Ascending aorta (tissue), 2 donors: ENCODE results near the gene SP9. TPM values are rescaled to one million over a fixed set of nuclear protein-coding genes. Genes with fewer than 3 reads are reported as not detected.
A peak's percentile ranks its signal among the peaks of the same experiment; 100 is the strongest.

Experiments
- DNase-seq, 2 donors: peaks; one replicate each; pipeline ENCODE4 v3.0.0-alpha.2; 2019; ENCODE audit warnings: low spot score in 2 of 2
- H3K27ac ChIP-seq, 2 donors: fragments of 200-600 bp; sonication (generic); one replicate each; pipeline ENCODE4 v1.5.1; 2016 to 2017; ENCODE audit warnings: mild to moderate bottlenecking in 1 of 2
- H3K27me3 ChIP-seq: fragments of 200-600 bp; sonication (generic); one replicate; pipeline ENCODE4 v1.5.1; 2017
- H3K36me3 ChIP-seq, 2 donors: fragments of 200-600 bp; sonication (generic); one replicate each; pipeline ENCODE4 v1.5.1; 2016
- H3K4me1 ChIP-seq, 2 donors: fragments of 200-600 bp; sonication (generic); one replicate each; pipeline ENCODE4 v1.5.1; 2016 to 2017; ENCODE audit warnings: mild to moderate bottlenecking in 1 of 2
- H3K4me3 ChIP-seq, 2 donors: fragments of 200-600 bp; sonication (generic); one replicate each; pipeline ENCODE4 v1.5.1; 2016 to 2017; ENCODE audit warnings: mild to moderate bottlenecking in 1 of 2
- H3K9me3 ChIP-seq, 2 donors: fragments of 200-600 bp; sonication (generic); one replicate each; pipeline ENCODE4 v1.5.1; 2016
- CTCF ChIP-seq, 3 experiments: fragments of 200-600 bp in 2 of 3; fragments of 450-650 bp in 1 of 3; sonication (generic) in 2 of 3; IDR thresholded peaks; one replicate each; pipeline ENCODE4 v1.5.1; 2016 to 2019; ENCODE audit warnings: antibody characterized with exemption in 3 of 3, mild to moderate bottlenecking in 1 of 3, moderate library complexity in 1 of 3
- intact Hi-C: fragments of 100-400 bp; cut with DNase I; formaldehyde crosslinking; loops from one replicate; pipeline ENCODE4 v1.15.1; 2023
- total RNA-seq: library from RNA; depleted of rRNA; stranded (reverse); fragments of >200 nt; gene quantifications from one replicate; pipeline ENCODE4 v1.1.0, GENCODE V29; 2016

Gene SP9
- total RNA-seq, 1 donor from 2014 or later = not detected

GRCh38 chr2:174335254-174335987 is 667 bp downstream of the SP9 start:
- intact Hi-C loops = loop anchor here (10.0 kb wide), 1 partner anchor 1759 kb away; the partner anchor contains the start of genes HOXD12 and HOXD13
- Histone ChIP-seq H3K9me3 (no peaks in the 10 kb centered on the region), H3K27ac (no peak overlapping the region), H3K4me1 (peaks cover 22 to 23% of the 10 kb centered on the region in 2 donors), H3K36me3 (no peaks in the 10 kb centered on the region), H3K27me3 (peaks cover 77% of the 10 kb centered on the region), H3K4me3 (peak overlapping the region; percentile 50 to 53)
- TF ChIP-seq CTCF (IDR thresholded peaks at IDR 0.05) = no peak
- DNase-seq = no peak

DNA sequence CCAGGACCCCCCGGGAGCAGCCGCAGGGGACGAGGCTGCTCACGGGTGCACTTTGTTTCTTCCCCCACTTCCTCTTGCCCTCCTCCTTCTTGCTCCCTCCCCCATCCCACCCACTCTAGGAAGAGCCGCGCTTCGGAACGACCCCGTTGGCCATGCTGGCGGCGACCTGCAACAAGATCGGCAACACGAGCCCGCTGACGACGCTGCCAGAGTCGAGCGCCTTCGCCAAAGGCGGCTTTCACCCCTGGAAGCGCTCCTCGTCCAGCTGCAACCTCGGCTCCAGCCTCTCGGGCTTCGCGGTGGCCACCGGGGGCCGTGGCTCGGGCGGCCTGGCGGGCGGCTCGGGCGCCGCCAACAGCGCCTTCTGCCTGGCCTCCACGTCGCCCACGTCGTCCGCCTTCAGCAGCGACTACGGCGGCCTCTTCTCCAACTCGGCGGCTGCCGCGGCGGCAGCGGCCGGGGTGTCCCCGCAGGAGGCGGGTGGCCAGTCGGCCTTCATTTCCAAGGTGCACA is 1.3 kb downstream of the SP9 start:
- Histone ChIP-seq H3K36me3 (no peaks in the 10 kb centered on the region), H3K4me3 (peak overlapping the region; percentile 50 to 53), H3K9me3 (no peaks in the 10 kb centered on the region), H3K27me3 (peaks cover 81% of the 10 kb centered on the region), H3K4me1 (peaks cover 25 to 27% of the 10 kb centered on the region in 2 donors), H3K27ac (no peak overlapping the region)
- intact Hi-C loops = loop anchor here (10.0 kb wide), 1 partner anchor 1759 kb away; the partner anchor contains the start of genes HOXD12 and HOXD13
- no peak for DNase-seq
- no peak for TF ChIP-seq CTCF (IDR thresholded peaks at IDR 0.05)

- H3K27me3 ChIP-seq = peaks cover 82% of the 10 kb centered on the region
- H3K4me1 ChIP-seq = peaks cover 25 to 29% of the 10 kb centered on the region in 2 donors
- intact Hi-C loops = loop anchor here (10.0 kb wide), 1 partner anchor 1758 kb away; the partner anchor contains the start of genes HOXD12 and HOXD13
Measured at GRCh38 chr2:174336501-174337336, 2.0 kb downstream of the SP9 start.

DNA sequence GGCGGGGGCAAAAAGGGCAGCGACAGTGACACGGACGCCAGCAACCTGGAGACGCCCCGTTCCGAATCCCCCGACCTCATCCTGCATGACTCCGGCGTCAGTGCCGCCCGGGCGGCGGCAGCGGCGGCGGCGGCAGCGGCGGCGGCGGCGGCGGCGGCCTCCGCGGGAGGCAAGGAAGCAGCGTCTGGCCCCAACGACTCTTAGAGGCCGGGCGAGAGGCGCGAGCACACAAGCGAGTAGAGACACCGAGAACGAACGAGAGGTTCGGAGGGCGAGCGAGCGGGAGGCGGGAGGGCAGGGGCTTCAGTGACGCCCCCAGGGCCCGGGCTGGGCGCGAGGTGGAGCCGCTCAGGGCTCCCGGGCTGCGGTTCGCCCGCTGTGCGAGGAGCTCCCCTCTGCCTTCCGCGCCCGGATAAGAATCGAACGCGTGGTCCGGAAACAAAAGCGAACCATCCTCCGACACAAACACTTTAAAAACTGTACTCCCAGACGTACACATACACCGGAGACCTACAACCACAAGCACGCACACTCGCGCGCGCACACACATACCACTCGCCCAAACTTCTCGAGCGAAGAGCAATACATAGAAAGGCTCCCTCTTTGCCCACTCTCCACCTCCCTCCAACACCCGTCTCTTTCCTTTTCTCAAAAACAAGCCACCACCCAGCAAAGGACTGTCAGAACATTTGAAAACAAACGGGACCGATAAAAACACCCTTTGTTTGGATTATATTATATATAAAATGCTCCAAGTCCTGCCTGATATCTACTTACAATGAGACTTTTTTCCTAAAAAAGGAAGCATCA is 2.8 kb downstream of the SP9 start:
- H3K27me3 ChIP-seq = peaks cover 86% of the 10 kb centered on the region
- no peak for DNase-seq
- TF ChIP-seq CTCF (IDR thresholded peaks at IDR 0.05) = no peak
- peaks cover 28 to 37% of the 10 kb centered on the region in 2 donors for H3K4me1 ChIP-seq
- intact Hi-C loops = loop anchor here (10.0 kb wide), 1 partner anchor 1757 kb away; the partner anchor contains the start of genes HOXD12 and HOXD13
- peak overlapping the region; percentile 50 to 53 for H3K4me3 ChIP-seq
- no peaks in the 10 kb centered on the region for H3K9me3 ChIP-seq
- no peak overlapping the region for H3K27ac ChIP-seq
- no peaks in the 10 kb centered on the region for H3K36me3 ChIP-seq

More at GRCh38 chr2:174336501-174337336, 2.0 kb downstream of the SP9 start:
- no peak for DNase-seq
- Histone ChIP-seq H3K9me3 (no peaks in the 10 kb centered on the region), H3K27ac (no peak overlapping the region), H3K36me3 (no peaks in the 10 kb centered on the region), H3K4me3 (peak overlapping the region; percentile 50 to 53)
- no peak for TF ChIP-seq CTCF (IDR thresholded peaks at IDR 0.05)

DNA sequence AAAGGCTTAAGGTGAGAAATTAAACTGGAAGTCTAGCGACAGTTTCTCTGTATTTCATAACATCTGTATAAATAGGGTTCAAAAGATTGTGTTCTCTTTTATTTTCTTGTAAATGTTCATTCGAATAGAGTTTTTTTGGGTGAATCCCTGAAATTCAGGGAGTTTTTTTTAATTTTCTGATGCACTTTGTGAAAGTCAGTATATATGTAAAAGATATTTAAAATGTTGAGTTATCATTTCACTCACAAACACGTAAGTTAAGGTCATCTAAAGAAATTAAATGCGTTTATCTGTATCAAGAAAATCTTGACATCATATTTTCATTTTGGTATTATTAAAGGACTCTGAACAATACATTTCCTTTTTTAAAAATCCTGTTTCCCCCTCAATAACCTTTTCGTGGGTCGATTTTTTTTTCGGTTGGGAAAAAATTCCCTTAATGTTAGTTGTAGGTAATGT is 3.4 kb downstream of the SP9 start:
- Histone ChIP-seq H3K4me1 (peaks cover 28 to 38% of the 10 kb centered on the region in 2 donors), H3K9me3 (no peaks in the 10 kb centered on the region), H3K4me3 (no peak overlapping the region), H3K27ac (no peak overlapping the region), H3K36me3 (no peaks in the 10 kb centered on the region), H3K27me3 (peaks cover 84% of the 10 kb centered on the region)
- DNase-seq = no peak
- intact Hi-C loops = loop anchor here (10.0 kb wide), 1 partner anchor 1757 kb away; the partner anchor contains the start of genes HOXD12 and HOXD13
- TF ChIP-seq CTCF (IDR thresholded peaks at IDR 0.05) = no peak
